ENCODE data around the gene SMARCA4.

The SMARCA4 gene

GRCh38 chr19:11014403-11014911, 53.6 kb downstream of the SMARCA4 start:
- DNase-seq (ENCODE audit: low read depth): no peak

- DNase-seq (ENCODE audit: low read depth): no peak
Observed at GRCh38 chr19:11016631-11017030, 55.8 kb downstream of the SMARCA4 start.

GRCh38 chr19:11017275-11018035, 56.6 kb downstream of the SMARCA4 start:
- DNase-seq (ENCODE audit: low read depth): no peak

GRCh38 chr19:11018179-11018578, 57.3 kb downstream of the SMARCA4 start:
- no peak for DNase-seq (ENCODE audit: low read depth)

GRCh38 chr19:11018763-11019162, 57.9 kb downstream of the SMARCA4 start:
- DNase-seq (ENCODE audit: low read depth): no peak

- no peak for DNase-seq (ENCODE audit: low read depth)
Observed at GRCh38 chr19:11019262-11019661, 58.4 kb downstream of the SMARCA4 start.

- no peak for DNase-seq (ENCODE audit: low read depth)
Observed at GRCh38 chr19:11019824-11020223, 59.0 kb downstream of the SMARCA4 start.

GRCh38 chr19:11020423-11020822, 59.6 kb downstream of the SMARCA4 start:
- DNase-seq (ENCODE audit: low read depth): no peak

GRCh38 chr19:11020982-11021759, 60.3 kb downstream of the SMARCA4 start:
- no peak for DNase-seq (ENCODE audit: low read depth)

DNA sequence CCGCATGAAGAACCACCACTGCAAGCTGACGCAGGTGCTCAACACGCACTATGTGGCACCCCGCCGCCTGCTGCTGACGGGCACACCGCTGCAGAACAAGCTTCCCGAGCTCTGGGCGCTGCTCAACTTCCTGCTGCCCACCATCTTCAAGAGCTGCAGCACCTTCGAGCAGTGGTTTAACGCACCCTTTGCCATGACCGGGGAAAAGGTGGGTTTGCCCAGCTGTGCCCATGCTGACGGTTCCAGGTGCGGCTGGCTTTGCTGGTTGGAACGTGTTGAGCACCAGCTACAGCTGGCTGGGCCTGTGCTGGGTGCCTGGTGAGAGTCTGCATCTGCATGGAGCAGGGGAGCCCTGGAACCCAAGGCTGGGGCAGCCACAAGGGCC, 60.9 kb downstream of the SMARCA4 start:
- no peak for DNase-seq (ENCODE audit: low read depth)

- DNase-seq (ENCODE audit: low read depth): no peak
Observed at GRCh38 chr19:11023016-11023415, 62.2 kb downstream of the SMARCA4 start.

DNA sequence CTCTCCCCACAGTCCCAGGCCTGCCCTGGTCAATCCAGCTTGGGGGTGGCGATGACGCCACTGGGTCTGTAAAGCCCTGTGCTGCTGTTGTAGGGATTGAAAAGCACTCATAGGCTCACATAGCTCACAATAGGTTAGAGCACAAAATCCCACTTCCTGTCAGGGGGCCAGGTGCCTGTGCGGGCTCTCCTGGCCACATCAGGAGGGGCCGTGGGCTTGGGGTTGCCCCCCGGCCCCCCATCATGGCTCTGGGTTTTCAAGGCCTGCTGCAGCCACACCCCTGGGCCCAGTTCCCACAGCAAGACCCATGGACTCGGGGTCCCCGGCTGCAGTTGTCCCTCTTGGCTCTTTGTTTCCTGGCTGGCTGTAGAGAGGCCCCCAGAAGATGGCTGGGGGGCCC, 62.9 kb downstream of the SMARCA4 start:
- DNase-seq (ENCODE audit: low read depth): no peak

DNA sequence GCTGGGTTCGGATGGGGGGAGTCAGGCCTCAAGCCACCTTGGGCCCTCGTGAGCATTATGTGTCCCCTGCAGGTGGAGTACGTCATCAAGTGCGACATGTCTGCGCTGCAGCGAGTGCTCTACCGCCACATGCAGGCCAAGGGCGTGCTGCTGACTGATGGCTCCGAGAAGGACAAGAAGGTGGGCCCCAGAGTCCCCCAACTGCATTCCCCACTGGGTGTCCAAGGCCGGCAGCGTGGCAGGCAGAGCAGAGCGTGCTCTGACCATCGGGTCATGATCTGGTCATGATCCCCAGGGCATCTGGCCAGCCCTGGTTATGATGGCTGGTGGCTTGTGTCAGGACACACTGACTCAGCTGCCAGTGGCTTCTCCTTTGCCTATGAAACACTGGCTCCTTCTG, 63.4 kb downstream of the SMARCA4 start:
- no peak for DNase-seq (ENCODE audit: low read depth)

- DNase-seq (ENCODE audit: low read depth): no peak
Observed at GRCh38 chr19:11025006-11025405, 64.2 kb downstream of the SMARCA4 start.

DNA sequence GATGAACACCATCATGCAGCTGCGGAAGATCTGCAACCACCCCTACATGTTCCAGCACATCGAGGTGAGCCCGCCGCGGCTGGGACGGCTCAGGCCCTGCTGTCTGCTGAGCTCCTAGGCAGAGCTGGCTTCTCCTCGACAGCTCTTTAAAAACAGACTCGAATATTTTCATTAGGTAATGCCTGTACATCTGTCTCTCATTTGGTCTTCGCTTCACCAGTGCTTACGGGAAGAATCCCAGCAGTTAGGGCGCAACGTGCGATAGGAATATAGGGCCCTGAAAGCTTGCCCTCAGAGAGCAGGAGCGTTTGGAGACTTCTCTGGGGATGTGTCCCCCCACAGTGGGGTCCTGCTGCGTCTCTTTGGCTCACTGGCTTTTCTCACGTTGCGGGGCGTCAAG, 64.6 kb downstream of the SMARCA4 start:
- no peak for DNase-seq (ENCODE audit: low read depth)

DNA sequence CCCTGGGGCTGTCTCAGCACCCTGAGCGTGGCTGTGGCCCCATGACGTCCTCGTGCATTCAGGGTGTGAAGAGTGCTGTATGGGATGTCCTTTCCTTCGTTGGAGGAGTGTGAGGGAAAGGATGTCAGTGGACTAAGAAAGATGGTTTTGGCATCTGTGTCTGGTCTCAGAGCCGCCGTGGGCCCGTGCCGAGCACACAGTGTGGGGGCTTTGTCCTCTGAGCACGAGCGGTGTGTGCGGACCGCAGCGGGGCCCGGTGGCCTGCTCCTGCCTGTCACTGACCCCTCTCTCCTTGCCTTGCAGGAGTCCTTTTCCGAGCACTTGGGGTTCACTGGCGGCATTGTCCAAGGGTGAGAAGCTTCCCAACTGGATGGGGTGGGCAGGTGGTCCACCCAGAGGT, 65.2 kb downstream of the SMARCA4 start:
- DNase-seq (ENCODE audit: low read depth): no peak

DNA sequence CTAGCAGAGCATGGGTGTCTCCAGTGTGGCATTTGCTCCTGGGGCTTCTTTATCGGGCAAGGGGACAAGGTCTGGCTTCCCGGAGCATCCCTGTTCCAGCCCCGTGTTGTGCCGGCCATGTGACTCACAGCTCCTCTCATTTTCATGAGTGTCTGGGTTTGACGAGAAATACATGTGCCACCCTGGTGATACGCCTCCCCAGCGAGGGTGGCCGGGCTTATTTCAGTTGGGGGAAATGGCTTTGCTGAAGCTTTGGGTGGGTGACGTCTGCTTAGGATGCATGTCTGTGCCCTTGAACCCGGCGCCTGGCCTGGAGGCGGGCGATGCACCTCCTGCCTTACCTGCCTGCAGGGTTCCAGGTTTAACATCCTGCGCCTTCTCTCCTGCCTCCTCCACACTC, 66.6 kb downstream of the SMARCA4 start:
- DNase-seq (ENCODE audit: low read depth): no peak

DNA sequence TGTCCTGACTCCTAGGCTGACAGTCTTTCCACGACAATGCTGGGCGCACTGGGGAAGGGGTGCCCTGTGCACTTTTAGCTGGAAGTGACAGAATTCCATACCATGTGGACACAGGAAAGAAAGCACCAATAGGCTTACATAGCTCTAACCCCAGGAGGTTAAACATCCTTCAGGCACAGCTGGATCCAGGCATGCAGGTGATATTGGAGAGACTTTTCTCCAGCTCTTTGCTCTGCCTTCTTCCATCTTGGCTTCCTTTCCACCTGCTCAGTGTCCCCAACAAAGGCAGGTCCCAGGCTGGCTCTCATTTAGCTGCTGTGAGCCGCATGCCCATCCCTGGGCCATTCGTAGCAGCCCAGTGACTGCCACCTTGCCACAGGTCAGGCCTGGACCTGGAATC, 67.3 kb downstream of the SMARCA4 start:
- DNase-seq (ENCODE audit: low read depth): no peak

DNA sequence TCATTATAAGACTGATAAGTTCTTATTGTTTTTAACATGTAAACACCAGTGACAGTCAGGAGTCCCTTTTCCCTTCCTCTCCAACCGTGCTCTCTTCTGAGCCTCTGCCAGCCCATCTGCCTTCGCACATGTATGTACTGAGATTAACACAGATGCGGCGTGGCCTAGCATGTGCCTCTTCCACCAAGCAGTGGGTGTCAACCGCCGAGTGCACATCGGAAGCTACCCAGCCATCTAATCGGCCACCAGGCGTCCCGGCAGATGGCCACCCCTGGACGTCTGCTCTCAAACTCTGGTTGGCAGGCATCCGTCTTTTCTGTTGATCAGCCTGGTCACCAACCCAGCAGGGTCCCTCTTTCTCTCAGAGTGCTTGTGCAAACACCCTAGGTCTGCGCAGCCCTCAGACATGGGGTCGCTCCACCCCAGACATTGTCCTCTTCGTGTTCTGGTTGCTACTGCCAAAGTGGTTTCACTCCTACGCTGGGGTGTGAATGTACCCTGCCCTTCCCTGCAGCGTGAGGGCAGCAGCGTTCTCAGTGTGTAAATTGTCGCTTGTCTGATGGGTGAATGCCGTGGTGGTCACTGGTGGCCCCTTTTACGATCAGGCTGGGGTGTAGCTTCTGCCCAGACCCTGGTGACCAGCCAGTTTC, 70.7 kb downstream of the SMARCA4 start:
- DNase-seq (ENCODE audit: low read depth): no peak

GRCh38 chr19:11033251-11033650, 72.4 kb downstream of the SMARCA4 start:
- no peak for DNase-seq (ENCODE audit: low read depth)

GRCh38 chr19:11033763-11034162, 72.9 kb downstream of the SMARCA4 start:
- DNase-seq (ENCODE audit: low read depth): no peak

GRCh38 chr19:11034449-11035213, 73.8 kb downstream of the SMARCA4 start:
- no peak for DNase-seq (ENCODE audit: low read depth)

Measured in activated T-cell treated with anti-CD3 and anti-CD28 coated beads for 24 hours (primary cell).